MM.1S (cell line): ENCODE data around the gene ALKBH3.

Experiments used
- CTCF ChIP-seq: fragments of 300-600 bp; sonication (generic); IDR thresholded peaks from 2 replicates; pipeline ENCODE4 v1.5.1; 2016; ENCODE audit warnings: antibody characterized with exemption, low read length, mixed read lengths
- EZH2 ChIP-seq: fragments of 300-600 bp; sonication (generic); optimal IDR thresholded peaks from 2 replicates; pipeline ENCODE3; 2017; ENCODE audit warnings: low read depth, mild to moderate bottlenecking, antibody characterized with exemption, low read length, mixed read lengths

- TF ChIP-seq EZH2 (no peak), CTCF (no peak)
Measured at GRCh38 chr11:43916621-43917020, 36.0 kb downstream of the ALKBH3 start.
